WTC11 (cell line): ENCODE results near the gene ARPC1B. TPM values are rescaled to one million over a fixed set of nuclear protein-coding genes. Genes with fewer than 3 reads are reported as not detected.
"Not testable (repeated sequence)": the region's sequence is repeated elsewhere in the genome, so short reads cannot be mapped to it uniquely, and the experiment has no call there.

Experiments
- ATAC-seq: fragments of 200-7000 bp; cut with Tn5 transposase; 2 replicates; pipeline ENCODE4 v1.10.0; 2021; ENCODE audit warnings: mild to moderate bottlenecking, moderate library complexity
- CTCF ChIA-PET: fragments of 300-600 bp; sonication (Branson Sonifier 250); formaldehyde crosslinking; loops from one replicate; lab custom pipeline; 2021; ENCODE audit warnings: antibody characterized with exemption; lab: Charles Lee
- POLR2A ChIA-PET: fragments of 350-600 bp; sonication (Branson Sonifier 250); formaldehyde crosslinking; loops from one replicate; lab custom pipeline; 2021; ENCODE audit warnings: antibody characterized with exemption; lab: Charles Lee
- DNase-seq: peaks from one replicate; pipeline ENCODE4 v3.0.0; 2021; ENCODE audit warnings: low spot score
- H3K27ac Mint-ChIP-seq: 2 replicates; pipeline ENCODE4 v1.8.0; 2021; ENCODE audit warnings: mixed read lengths
- H3K27me3 Mint-ChIP-seq: 2 replicates; pipeline ENCODE4 v1.8.0; 2021; ENCODE audit warnings: low read depth, mild to moderate bottlenecking, moderate library complexity, mixed read lengths
- H3K36me3 Mint-ChIP-seq: 2 replicates; pipeline ENCODE4 v1.8.0; 2021; ENCODE audit warnings: mixed read lengths
- H3K4me1 Mint-ChIP-seq: 2 replicates; pipeline ENCODE4 v1.8.0; 2022; ENCODE audit warnings: mixed read lengths
- H3K4me3 Mint-ChIP-seq: 2 replicates; pipeline ENCODE4 v1.8.0; 2021; ENCODE audit warnings: mild to moderate bottlenecking, moderate library complexity, mixed read lengths
- H3K9me3 Mint-ChIP-seq: 2 replicates; pipeline ENCODE4 v1.8.0; 2021; ENCODE audit warnings: mixed read lengths
- ATF1 ChIP-seq: sonication (generic); formaldehyde crosslinking; IDR thresholded peaks from 2 replicates; pipeline ENCODE4 v1.8.1; 2023; ENCODE audit warnings: mild to moderate bottlenecking, moderate library complexity, missing genetic modification reagents
- GTF2I ChIP-seq: fragments of 250-450 bp; sonication (Bioruptor Pico); conservative IDR thresholded peaks from 2 replicates; pipeline ENCODE4 v1.4.0; 2021; ENCODE audit warnings: mild to moderate bottlenecking
- KAT7 ChIP-seq: sonication (generic); formaldehyde crosslinking; IDR thresholded peaks from 2 replicates; pipeline ENCODE4 v1.8.1; 2023; ENCODE audit warnings: missing genetic modification reagents, mild to moderate bottlenecking, borderline replicate concordance
- MXD4 ChIP-seq: fragments of 250-450 bp; sonication (Bioruptor Pico); IDR thresholded peaks from 2 replicates; pipeline ENCODE4 v1.8.0; 2021; ENCODE audit warnings: mild to moderate bottlenecking, moderate library complexity, borderline replicate concordance
- NFYB ChIP-seq: sonication (generic); formaldehyde crosslinking; conservative IDR thresholded peaks from 2 replicates; pipeline ENCODE4 v1.8.0; 2022; ENCODE audit warnings: low read depth, missing genetic modification reagents
- OVOL2 ChIP-seq: fragments of 250-450 bp; sonication (Bioruptor Pico); IDR thresholded peaks from 2 replicates; pipeline ENCODE4 v1.9.0; 2021; ENCODE audit warnings: mild to moderate bottlenecking, borderline replicate concordance
- RELA ChIP-seq: sonication (generic); formaldehyde crosslinking; IDR thresholded peaks from 2 replicates; pipeline ENCODE4 v1.8.1; 2022; ENCODE audit warnings: missing genetic modification reagents, mild to moderate bottlenecking, borderline replicate concordance
- SMAD3 ChIP-seq: sonication (generic); formaldehyde crosslinking; IDR thresholded peaks from 2 replicates; pipeline ENCODE4 v1.8.0; 2022; ENCODE audit warnings: missing genetic modification reagents, mild to moderate bottlenecking, borderline replicate concordance
- SMAD4 ChIP-seq: sonication (generic); formaldehyde crosslinking; IDR thresholded peaks from 2 replicates; pipeline ENCODE4 v1.8.0; 2022; ENCODE audit warnings: mild to moderate bottlenecking, missing genetic modification reagents
- TCF7 ChIP-seq: sonication (generic); formaldehyde crosslinking; IDR thresholded peaks from 2 replicates; pipeline ENCODE4 v1.8.0; 2022; ENCODE audit warnings: mild to moderate bottlenecking, low read depth, missing genetic modification reagents, moderate library complexity
- TEAD1 ChIP-seq: sonication (generic); formaldehyde crosslinking; IDR thresholded peaks from 2 replicates; pipeline ENCODE4 v1.8.0; 2022; ENCODE audit warnings: mild to moderate bottlenecking, missing genetic modification reagents
- ZBTB21 ChIP-seq: sonication (generic); formaldehyde crosslinking; IDR thresholded peaks from 2 replicates; pipeline ENCODE4 v1.8.1; 2023; ENCODE audit warnings: mild to moderate bottlenecking, missing genetic modification reagents, borderline replicate concordance
- ZNF423 ChIP-seq: fragments of 250-450 bp; sonication (Bioruptor Pico); IDR thresholded peaks from 2 replicates; pipeline ENCODE4 v2.1.2; 2022; ENCODE audit warnings: mild to moderate bottlenecking, moderate library complexity
- total RNA-seq: library from RNA; stranded (reverse); gene quantifications from 3 replicates; pipeline ENCODE4 v1.2.3, GENCODE V29; 2021
- TF ChIP-seq, protein P1 (sequence below): sonication (generic); formaldehyde crosslinking; IDR thresholded peaks from 2 replicates; pipeline ENCODE4 v1.8.0; 2022; ENCODE audit warnings: mild to moderate bottlenecking, missing genetic modification reagents
- TF ChIP-seq, protein P2 (sequence below): fragments of 250-450 bp; sonication (Bioruptor Pico); IDR thresholded peaks from 2 replicates; pipeline ENCODE4 v1.8.0; 2021; ENCODE audit warnings: mild to moderate bottlenecking
- TF ChIP-seq, protein P3 (sequence below): sonication (generic); formaldehyde crosslinking; IDR thresholded peaks from 2 replicates; pipeline ENCODE4 v1.8.0; 2022; ENCODE audit warnings: missing genetic modification reagents
- TF ChIP-seq, protein P4 (sequence below): sonication (generic); formaldehyde crosslinking; IDR thresholded peaks from 2 replicates; pipeline ENCODE4 v1.8.0; 2023; ENCODE audit warnings: missing genetic modification reagents, mild to moderate bottlenecking, borderline replicate concordance
- TF ChIP-seq, protein P5 (sequence below): sonication (generic); formaldehyde crosslinking; IDR thresholded peaks from 2 replicates; pipeline ENCODE4 v1.8.1; 2022; ENCODE audit warnings: low read depth, mild to moderate bottlenecking, moderate library complexity, missing genetic modification reagents, borderline replicate concordance

ARPC1B gene
- total RNA-seq, 1 experiment from 2014 or later = 66.2 TPM

DNA sequence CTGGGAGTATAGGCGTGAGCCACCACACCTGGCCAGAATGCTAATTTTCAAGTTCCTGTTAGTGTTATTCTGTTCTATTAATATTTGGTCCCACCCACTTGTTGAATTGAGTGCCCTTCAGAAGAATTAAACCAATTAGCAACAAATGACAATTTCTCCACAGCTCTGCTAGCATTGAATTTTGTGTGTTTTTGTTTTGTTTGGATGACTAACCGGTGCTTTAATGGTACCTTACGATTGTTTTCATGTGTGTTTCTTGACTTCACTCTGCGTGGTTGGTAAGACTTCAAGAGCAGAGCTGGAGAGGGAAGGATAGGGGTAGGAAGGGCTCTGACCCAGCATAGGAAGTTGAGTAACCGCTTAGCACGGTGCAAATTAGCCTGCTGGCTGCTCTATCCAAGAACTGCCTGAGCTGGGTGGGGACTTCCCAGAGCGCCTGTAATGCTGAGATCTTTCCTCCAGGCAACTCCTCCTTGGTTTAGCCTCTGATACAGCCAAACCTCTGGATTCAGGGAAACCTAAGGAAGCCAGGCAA is 4.6 kb downstream of the ARPC1B start:
- peak overlapping the region; percentile 37 for H3K27ac Mint-ChIP-seq
- ChIA-PET CTCF (interaction anchor here (1.5 kb wide), 1 partner anchor 13 kb away, joined by 7 read pairs; no protein-coding TSS in a partner anchor), POLR2A (no interaction called here)
- DNase-seq (no peak), ATAC-seq (no peak)
- H3K4me3 Mint-ChIP-seq = no peak overlapping the region
- peaks cover 14% of the 10 kb centered on the region for H3K36me3 Mint-ChIP-seq
- H3K9me3 Mint-ChIP-seq = no peaks in the 10 kb centered on the region
- H3K27me3 Mint-ChIP-seq = no peaks in the 10 kb centered on the region
- peaks cover 11% of the 10 kb centered on the region for H3K4me1 Mint-ChIP-seq
- TF ChIP-seq RELA (CRISPR knock-in tag) = no peak
- TF ChIP-seq SMAD4 = no peak
- no peak for TF ChIP-seq SMAD3 (CRISPR knock-in tag)
- TF ChIP-seq, protein P1, sequence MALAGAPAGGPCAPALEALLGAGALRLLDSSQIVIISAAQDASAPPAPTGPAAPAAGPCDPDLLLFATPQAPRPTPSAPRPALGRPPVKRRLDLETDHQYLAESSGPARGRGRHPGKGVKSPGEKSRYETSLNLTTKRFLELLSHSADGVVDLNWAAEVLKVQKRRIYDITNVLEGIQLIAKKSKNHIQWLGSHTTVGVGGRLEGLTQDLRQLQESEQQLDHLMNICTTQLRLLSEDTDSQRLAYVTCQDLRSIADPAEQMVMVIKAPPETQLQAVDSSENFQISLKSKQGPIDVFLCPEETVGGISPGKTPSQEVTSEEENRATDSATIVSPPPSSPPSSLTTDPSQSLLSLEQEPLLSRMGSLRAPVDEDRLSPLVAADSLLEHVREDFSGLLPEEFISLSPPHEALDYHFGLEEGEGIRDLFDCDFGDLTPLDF (CRISPR knock-in tag) = no peak
- TF ChIP-seq NFYB = no peak
- TF ChIP-seq KAT7 (CRISPR knock-in tag) = no peak
- TF ChIP-seq, protein P2, sequence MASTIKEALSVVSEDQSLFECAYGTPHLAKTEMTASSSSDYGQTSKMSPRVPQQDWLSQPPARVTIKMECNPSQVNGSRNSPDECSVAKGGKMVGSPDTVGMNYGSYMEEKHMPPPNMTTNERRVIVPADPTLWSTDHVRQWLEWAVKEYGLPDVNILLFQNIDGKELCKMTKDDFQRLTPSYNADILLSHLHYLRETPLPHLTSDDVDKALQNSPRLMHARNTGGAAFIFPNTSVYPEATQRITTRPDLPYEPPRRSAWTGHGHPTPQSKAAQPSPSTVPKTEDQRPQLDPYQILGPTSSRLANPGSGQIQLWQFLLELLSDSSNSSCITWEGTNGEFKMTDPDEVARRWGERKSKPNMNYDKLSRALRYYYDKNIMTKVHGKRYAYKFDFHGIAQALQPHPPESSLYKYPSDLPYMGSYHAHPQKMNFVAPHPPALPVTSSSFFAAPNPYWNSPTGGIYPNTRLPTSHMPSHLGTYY (CRISPR knock-in tag) = no peak
- no peak for TF ChIP-seq TEAD1 (CRISPR knock-in tag)
- TF ChIP-seq ZNF423 (CRISPR knock-in tag) = no peak
- no peak for TF ChIP-seq MXD4 (CRISPR knock-in tag)
- no peak for TF ChIP-seq GTF2I (CRISPR knock-in tag)
- TF ChIP-seq TCF7 (CRISPR knock-in tag) = no peak
- TF ChIP-seq ZBTB21 = no peak
- no peak for TF ChIP-seq ATF1 (CRISPR knock-in tag)

DNA sequence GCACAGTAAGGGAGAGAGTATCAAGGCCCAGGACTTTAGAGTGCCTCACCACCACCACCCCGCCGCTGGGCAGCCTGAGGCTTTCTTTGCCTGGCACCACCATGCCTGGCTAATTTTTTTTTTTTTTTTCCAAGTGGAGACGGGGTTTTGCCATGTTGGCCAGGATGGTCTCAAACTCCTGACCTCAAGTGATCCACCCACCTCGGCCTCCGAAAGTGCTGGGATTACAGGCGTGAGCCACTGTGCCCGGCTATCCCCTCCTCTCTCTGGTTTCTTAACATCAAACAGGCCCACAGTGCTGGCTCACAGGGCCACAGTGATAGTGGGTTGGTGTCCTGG is 5.1 kb downstream of the ARPC1B start:
- Mint-ChIP-seq H3K27ac (peak overlapping the region; percentile 83; the same call in 1 of the 2 replicates), H3K4me3 (peak overlapping the region; percentile 5; the same call in 1 of the 2 replicates), H3K36me3 (peaks cover 14% of the 10 kb centered on the region), H3K4me1 (peaks cover 11% of the 10 kb centered on the region)
- H3K27me3 Mint-ChIP-seq, DNase-seq, ATAC-seq, POLR2A ChIA-PET, H3K9me3 Mint-ChIP-seq: not testable (repeated sequence)
- CTCF ChIA-PET = interaction anchor here (1.5 kb wide), 1 partner anchor 14 kb away, joined by 7 read pairs; no protein-coding TSS in a partner anchor

DNA sequence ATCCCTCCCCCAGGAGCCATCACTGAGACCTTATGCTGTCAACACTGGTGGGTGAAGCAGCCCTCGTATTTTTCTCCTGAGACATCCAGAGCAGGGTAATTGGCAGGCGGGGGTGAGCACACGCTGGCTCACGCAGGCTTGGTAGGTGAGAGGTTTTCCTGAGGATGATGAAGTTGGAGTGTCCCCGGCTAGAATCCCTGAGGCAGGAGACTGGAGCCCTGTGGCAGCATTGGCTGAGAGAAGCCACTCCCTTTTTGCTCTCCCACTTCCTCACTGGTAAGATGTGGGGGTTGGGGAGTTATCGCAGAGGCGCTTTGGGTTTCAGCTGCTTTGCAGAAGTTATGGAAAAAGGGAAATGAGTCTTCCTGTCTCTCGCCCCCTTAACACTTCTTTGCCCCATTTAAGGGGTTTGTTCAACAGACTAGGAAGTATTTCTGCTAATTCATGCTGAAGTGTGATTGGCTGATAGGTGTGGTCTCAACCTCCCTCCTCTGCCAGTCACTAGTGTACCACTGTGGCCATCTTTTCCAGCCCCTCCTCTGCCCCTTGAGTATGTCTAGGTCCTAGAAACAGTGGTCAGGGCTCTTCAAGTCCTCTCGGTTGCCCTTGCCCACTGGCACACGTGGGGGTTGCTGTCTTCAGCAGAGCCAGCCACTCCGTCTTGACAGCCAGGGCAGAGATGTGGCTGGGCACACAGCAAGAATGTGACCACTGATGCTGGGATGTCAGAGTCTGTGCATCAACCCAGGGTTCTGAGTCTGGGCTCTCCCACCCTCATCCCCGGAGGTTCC is 5.7 kb downstream of the ARPC1B start:
- DNase-seq = no peak
- H3K36me3 Mint-ChIP-seq = peaks cover 14% of the 10 kb centered on the region
- H3K4me1 Mint-ChIP-seq = peaks cover 11% of the 10 kb centered on the region
- peak; percentile 33 for ATAC-seq
- peak overlapping the region; percentile 5; the same call in 1 of the 2 replicates for H3K4me3 Mint-ChIP-seq
- POLR2A ChIA-PET = no interaction called here
- H3K9me3 Mint-ChIP-seq = no peaks in the 10 kb centered on the region
- peak overlapping the region; percentile 83; the same call in 1 of the 2 replicates for H3K27ac Mint-ChIP-seq
- CTCF ChIA-PET = interaction anchor here (1.5 kb wide), 1 partner anchor 14 kb away, joined by 7 read pairs; no protein-coding TSS in a partner anchor
- H3K27me3 Mint-ChIP-seq = no peaks in the 10 kb centered on the region
- TF ChIP-seq, protein P3, sequence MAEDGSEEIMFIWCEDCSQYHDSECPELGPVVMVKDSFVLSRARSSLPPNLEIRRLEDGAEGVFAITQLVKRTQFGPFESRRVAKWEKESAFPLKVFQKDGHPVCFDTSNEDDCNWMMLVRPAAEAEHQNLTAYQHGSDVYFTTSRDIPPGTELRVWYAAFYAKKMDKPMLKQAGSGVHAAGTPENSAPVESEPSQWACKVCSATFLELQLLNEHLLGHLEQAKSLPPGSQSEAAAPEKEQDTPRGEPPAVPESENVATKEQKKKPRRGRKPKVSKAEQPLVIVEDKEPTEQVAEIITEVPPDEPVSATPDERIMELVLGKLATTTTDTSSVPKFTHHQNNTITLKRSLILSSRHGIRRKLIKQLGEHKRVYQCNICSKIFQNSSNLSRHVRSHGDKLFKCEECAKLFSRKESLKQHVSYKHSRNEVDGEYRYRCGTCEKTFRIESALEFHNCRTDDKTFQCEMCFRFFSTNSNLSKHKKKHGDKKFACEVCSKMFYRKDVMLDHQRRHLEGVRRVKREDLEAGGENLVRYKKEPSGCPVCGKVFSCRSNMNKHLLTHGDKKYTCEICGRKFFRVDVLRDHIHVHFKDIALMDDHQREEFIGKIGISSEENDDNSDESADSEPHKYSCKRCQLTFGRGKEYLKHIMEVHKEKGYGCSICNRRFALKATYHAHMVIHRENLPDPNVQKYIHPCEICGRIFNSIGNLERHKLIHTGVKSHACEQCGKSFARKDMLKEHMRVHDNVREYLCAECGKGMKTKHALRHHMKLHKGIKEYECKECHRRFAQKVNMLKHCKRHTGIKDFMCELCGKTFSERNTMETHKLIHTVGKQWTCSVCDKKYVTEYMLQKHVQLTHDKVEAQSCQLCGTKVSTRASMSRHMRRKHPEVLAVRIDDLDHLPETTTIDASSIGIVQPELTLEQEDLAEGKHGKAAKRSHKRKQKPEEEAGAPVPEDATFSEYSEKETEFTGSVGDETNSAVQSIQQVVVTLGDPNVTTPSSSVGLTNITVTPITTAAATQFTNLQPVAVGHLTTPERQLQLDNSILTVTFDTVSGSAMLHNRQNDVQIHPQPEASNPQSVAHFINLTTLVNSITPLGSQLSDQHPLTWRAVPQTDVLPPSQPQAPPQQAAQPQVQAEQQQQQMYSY (CRISPR knock-in tag) = no peak
- TF ChIP-seq OVOL2 = no peak
- TF ChIP-seq, protein P4, sequence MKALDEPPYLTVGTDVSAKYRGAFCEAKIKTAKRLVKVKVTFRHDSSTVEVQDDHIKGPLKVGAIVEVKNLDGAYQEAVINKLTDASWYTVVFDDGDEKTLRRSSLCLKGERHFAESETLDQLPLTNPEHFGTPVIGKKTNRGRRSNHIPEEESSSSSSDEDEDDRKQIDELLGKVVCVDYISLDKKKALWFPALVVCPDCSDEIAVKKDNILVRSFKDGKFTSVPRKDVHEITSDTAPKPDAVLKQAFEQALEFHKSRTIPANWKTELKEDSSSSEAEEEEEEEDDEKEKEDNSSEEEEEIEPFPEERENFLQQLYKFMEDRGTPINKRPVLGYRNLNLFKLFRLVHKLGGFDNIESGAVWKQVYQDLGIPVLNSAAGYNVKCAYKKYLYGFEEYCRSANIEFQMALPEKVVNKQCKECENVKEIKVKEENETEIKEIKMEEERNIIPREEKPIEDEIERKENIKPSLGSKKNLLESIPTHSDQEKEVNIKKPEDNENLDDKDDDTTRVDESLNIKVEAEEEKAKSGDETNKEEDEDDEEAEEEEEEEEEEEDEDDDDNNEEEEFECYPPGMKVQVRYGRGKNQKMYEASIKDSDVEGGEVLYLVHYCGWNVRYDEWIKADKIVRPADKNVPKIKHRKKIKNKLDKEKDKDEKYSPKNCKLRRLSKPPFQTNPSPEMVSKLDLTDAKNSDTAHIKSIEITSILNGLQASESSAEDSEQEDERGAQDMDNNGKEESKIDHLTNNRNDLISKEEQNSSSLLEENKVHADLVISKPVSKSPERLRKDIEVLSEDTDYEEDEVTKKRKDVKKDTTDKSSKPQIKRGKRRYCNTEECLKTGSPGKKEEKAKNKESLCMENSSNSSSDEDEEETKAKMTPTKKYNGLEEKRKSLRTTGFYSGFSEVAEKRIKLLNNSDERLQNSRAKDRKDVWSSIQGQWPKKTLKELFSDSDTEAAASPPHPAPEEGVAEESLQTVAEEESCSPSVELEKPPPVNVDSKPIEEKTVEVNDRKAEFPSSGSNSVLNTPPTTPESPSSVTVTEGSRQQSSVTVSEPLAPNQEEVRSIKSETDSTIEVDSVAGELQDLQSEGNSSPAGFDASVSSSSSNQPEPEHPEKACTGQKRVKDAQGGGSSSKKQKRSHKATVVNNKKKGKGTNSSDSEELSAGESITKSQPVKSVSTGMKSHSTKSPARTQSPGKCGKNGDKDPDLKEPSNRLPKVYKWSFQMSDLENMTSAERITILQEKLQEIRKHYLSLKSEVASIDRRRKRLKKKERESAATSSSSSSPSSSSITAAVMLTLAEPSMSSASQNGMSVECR (CRISPR knock-in tag) = no peak
- TF ChIP-seq, protein P5, sequence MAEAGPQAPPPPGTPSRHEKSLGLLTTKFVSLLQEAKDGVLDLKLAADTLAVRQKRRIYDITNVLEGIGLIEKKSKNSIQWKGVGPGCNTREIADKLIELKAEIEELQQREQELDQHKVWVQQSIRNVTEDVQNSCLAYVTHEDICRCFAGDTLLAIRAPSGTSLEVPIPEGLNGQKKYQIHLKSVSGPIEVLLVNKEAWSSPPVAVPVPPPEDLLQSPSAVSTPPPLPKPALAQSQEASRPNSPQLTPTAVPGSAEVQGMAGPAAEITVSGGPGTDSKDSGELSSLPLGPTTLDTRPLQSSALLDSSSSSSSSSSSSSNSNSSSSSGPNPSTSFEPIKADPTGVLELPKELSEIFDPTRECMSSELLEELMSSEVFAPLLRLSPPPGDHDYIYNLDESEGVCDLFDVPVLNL (CRISPR knock-in tag) = no peak
